Measurements from ENCODE around the gene SUPT3H.

DNA sequence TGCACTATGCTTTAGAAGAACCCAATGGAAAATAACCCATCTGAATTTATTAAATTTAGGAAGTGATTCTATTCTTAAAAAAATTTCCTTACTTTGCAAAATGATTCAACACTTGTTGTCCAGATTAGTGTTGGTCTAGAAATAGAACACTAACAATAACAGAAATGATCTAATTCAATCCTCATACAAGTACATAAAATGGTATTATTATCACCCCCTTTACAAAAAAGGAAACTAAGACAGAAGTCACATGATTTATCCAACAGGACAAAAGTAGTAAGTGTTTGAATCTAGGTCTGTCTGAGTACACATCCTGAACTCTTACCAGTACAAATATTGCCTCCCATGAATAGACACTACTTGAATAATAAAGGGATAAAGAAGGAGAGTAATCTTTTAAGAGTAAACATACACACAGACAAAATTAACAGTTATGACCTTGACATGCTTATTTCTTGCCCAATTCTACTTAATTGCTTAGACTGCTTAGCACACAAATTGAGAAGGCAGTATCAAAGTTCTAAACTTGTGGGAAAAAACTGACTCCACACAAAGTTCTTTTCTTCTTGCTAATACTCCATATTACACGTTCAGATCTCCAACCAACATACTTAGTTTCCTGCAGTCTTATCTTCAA, 245.0 kb downstream of the SUPT3H start:
- no peak for TF ChIP-seq POLR2A (IDR thresholded peaks at IDR 0.05)
- TF ChIP-seq, protein P1, sequence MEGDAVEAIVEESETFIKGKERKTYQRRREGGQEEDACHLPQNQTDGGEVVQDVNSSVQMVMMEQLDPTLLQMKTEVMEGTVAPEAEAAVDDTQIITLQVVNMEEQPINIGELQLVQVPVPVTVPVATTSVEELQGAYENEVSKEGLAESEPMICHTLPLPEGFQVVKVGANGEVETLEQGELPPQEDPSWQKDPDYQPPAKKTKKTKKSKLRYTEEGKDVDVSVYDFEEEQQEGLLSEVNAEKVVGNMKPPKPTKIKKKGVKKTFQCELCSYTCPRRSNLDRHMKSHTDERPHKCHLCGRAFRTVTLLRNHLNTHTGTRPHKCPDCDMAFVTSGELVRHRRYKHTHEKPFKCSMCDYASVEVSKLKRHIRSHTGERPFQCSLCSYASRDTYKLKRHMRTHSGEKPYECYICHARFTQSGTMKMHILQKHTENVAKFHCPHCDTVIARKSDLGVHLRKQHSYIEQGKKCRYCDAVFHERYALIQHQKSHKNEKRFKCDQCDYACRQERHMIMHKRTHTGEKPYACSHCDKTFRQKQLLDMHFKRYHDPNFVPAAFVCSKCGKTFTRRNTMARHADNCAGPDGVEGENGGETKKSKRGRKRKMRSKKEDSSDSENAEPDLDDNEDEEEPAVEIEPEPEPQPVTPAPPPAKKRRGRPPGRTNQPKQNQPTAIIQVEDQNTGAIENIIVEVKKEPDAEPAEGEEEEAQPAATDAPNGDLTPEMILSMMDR (IDR thresholded peaks at IDR 0.05) = no peak

Data from breast epithelium (tissue), 3 donors.